CD4-positive, alpha-beta T cell (primary cell): ENCODE results near the gene CCDC83. TPM values are rescaled to one million over a fixed set of nuclear protein-coding genes. Genes with fewer than 3 reads are reported as not detected.

Experiments used
- ATAC-seq: fragments of 200-7000 bp; cut with Tn5 transposase; one replicate; pipeline ENCODE4 v1.10.0; 2022; ENCODE audit warnings: mild to moderate bottlenecking; ENCODE audit not compliant: poor library complexity
- CTCF ChIA-PET: fragments of 350-600 bp; sonication (Branson Sonifier 250); formaldehyde crosslinking; loops from one replicate; lab custom pipeline; 2021; ENCODE audit warnings: antibody characterized with exemption, inconsistent platforms; lab: Charles Lee
- POLR2A ChIA-PET: fragments of 350-600 bp; sonication (Branson Sonifier 250); formaldehyde crosslinking; loops from one replicate; lab custom pipeline; 2021; ENCODE audit warnings: antibody characterized with exemption, inconsistent platforms; lab: Charles Lee
- DNase-seq, 14 experiments: peaks; one replicate each; pipeline ENCODE4 v3.0.0-alpha.2; 2013 to 2020; ENCODE audit warnings: mixed read lengths in 2 of 14
- H3K27ac ChIP-seq, 2 donors: one replicate each; pipeline versions ENCODE4 v1.5.1 to v1.7.0; 2013; ENCODE audit warnings: low read length in 2 of 2, low read depth in 1 of 2, mild to moderate bottlenecking in 1 of 2
- H3K27me3 ChIP-seq, 2 experiments: 1 replicate in 1 of 2; 2 replicates in 1 of 2; pipeline versions ENCODE4 v1.6.1 to v1.7.0; 2013; ENCODE audit warnings: low read length in 2 of 2, control low read depth in 1 of 2, mild to moderate bottlenecking in 1 of 2, moderate library complexity in 1 of 2; ENCODE audit not compliant: insufficient read depth in 2 of 2, control insufficient read depth in 1 of 2
- H3K36me3 ChIP-seq: one replicate; pipeline ENCODE4 v1.6.1; 2013; ENCODE audit warnings: low read length, control low read depth; ENCODE audit not compliant: insufficient read depth
- H3K4me1 ChIP-seq: one replicate; pipeline ENCODE4 v1.6.1; 2013; ENCODE audit warnings: low read length, control low read depth; ENCODE audit not compliant: insufficient read depth
- H3K4me3 ChIP-seq: one replicate; pipeline ENCODE4 v1.5.1; 2013; ENCODE audit warnings: mild to moderate bottlenecking, low read length, moderate library complexity
- H3K9me3 ChIP-seq, 2 experiments: 1 replicate in 1 of 2; 2 replicates in 1 of 2; pipeline versions ENCODE4 v1.6.1 to v1.7.0; 2013; ENCODE audit warnings: low read length in 2 of 2, mild to moderate bottlenecking in 2 of 2, control low read depth in 1 of 2, moderate library complexity in 1 of 2; ENCODE audit not compliant: control insufficient read depth in 1 of 2, insufficient read depth in 1 of 2
- H3K27ac Mint-ChIP-seq: one replicate; pipeline ENCODE4 v1.8.0; 2020; ENCODE audit warnings: mixed read lengths
- H3K27me3 Mint-ChIP-seq: one replicate; pipeline ENCODE4 v1.8.0; 2021; ENCODE audit warnings: mixed read lengths
- H3K36me3 Mint-ChIP-seq: one replicate; pipeline ENCODE4 v1.8.0; 2021; ENCODE audit warnings: low read depth, mixed read lengths
- H3K4me1 Mint-ChIP-seq: one replicate; pipeline ENCODE4 v1.8.0; 2021; ENCODE audit warnings: low read depth, mixed read lengths
- H3K4me3 Mint-ChIP-seq: one replicate; pipeline ENCODE4 v1.8.0; 2020; ENCODE audit warnings: mild to moderate bottlenecking, mixed read lengths
- H3K9me3 Mint-ChIP-seq: one replicate; pipeline ENCODE4 v1.8.0; 2020; ENCODE audit warnings: mixed read lengths
- intact Hi-C, 2 experiments: fragments of 100-400 bp; cut with DNase I in 1 of 2; cut with micrococcal nuclease in 1 of 2; formaldehyde crosslinking; loops; one replicate each; pipeline versions ENCODE4 v1.15.1 to v1.9.0; 2023 to 2025; cut with DNase I, micrococcal nuclease
- total RNA-seq, 174 experiments: library from RNA in 2 of 174; stranded (reverse) in 2 of 174; gene quantifications; one replicate each; pipeline ENCODE4 v1.2.3 and lab custom pipeline; 2021 to 2026
- TF ChIP-seq, protein P1 (sequence below): fragments of 200-600 bp; IDR thresholded peaks from one replicate; pipeline ENCODE4 v1.8.0; 2022; ENCODE audit warnings: antibody characterized with exemption, mild to moderate bottlenecking

Gene CCDC83
- total RNA-seq, 2 experiments from 2014 or later, result not detected

DNA sequence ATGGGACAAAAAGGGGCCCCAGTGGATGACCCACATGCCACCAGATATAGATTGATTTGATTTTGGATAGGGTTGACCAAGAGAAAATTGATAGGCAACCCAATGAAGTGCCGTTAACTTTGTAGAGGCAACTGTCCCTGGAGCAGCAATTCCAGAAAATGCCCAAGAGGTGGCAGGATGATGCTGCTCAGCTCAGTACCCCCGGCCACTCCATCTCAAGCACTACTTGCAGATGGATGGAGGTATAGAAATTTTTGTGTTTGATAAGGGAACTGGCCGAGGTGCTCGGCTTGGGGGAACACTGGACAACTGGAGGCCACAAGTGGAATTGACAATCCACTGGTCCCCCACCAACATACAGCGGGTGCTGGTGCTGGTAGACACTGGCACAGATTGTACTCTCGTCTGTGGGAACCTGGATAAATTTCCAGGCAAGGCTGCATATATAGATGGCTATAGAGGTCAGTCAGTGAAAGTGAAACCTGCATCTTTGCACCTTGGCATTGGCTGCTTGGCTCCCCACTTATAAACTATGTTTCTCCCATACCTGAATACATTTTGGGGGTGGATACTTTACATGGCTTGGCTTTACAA is 86.3 kb downstream of the CCDC83 start:
- CTCF ChIA-PET, result no interaction called here
- intact Hi-C loops, result no loop called here
- POLR2A ChIA-PET, result no interaction called here
- no peak overlapping the region for H3K27ac Mint-ChIP-seq
- no peaks in the 10 kb centered on the region for H3K4me1 Mint-ChIP-seq
- H3K36me3 Mint-ChIP-seq, result no peaks in the 10 kb centered on the region
- peak in 3 of 14 experiments; percentile 20 to 45 (median 24) for DNase-seq
- no peak for ATAC-seq
- H3K9me3 Mint-ChIP-seq, result peaks cover 5% of the 10 kb centered on the region
- H3K27me3 ChIP-seq, result no peaks in the 10 kb centered on the region
- H3K27ac ChIP-seq, result no peak overlapping the region
- no peaks in the 10 kb centered on the region for H3K27me3 Mint-ChIP-seq
- peaks cover 3 to 7% of the 10 kb centered on the region in 2 experiments for H3K9me3 ChIP-seq
- H3K4me1 ChIP-seq, result no peaks in the 10 kb centered on the region
- TF ChIP-seq, protein P1, sequence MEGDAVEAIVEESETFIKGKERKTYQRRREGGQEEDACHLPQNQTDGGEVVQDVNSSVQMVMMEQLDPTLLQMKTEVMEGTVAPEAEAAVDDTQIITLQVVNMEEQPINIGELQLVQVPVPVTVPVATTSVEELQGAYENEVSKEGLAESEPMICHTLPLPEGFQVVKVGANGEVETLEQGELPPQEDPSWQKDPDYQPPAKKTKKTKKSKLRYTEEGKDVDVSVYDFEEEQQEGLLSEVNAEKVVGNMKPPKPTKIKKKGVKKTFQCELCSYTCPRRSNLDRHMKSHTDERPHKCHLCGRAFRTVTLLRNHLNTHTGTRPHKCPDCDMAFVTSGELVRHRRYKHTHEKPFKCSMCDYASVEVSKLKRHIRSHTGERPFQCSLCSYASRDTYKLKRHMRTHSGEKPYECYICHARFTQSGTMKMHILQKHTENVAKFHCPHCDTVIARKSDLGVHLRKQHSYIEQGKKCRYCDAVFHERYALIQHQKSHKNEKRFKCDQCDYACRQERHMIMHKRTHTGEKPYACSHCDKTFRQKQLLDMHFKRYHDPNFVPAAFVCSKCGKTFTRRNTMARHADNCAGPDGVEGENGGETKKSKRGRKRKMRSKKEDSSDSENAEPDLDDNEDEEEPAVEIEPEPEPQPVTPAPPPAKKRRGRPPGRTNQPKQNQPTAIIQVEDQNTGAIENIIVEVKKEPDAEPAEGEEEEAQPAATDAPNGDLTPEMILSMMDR, result no peak
- H3K36me3 ChIP-seq, result no peaks in the 10 kb centered on the region
- no peak overlapping the region for H3K4me3 ChIP-seq
- H3K4me3 Mint-ChIP-seq, result no peak overlapping the region

DNA sequence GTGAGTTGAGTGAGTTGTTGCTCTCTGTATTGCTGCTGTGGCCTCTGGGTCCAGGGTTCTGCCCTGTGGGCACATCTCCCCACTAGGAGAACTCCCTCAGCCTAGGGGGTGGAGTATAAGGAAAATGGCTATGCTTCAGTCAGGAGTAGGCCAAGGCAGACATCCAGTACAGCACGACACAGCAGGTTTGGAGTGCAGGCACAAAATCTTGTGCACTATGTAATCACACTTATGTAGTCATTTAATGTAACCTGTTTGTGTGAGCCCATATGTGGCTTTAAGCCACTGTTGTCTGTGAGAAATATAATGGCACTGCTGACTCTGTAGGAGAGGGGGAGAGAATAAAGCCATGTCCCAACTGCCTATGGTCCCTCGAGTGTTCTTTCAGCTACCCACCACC is 90.1 kb downstream of the CCDC83 start:
- Histone ChIP-seq H3K4me3 (no peak overlapping the region), H3K27ac (no peak overlapping the region), H3K36me3 (no peaks in the 10 kb centered on the region), H3K27me3 (no peaks in the 10 kb centered on the region), H3K9me3 (peaks cover 3 to 10% of the 10 kb centered on the region in 2 experiments), H3K4me1 (no peaks in the 10 kb centered on the region)
- ATAC-seq (no peak), DNase-seq (no peak)
- Mint-ChIP-seq H3K36me3 (no peaks in the 10 kb centered on the region), H3K4me3 (no peak overlapping the region), H3K27ac (no peak overlapping the region), H3K4me1 (no peaks in the 10 kb centered on the region), H3K9me3 (peaks cover 7% of the 10 kb centered on the region), H3K27me3 (no peaks in the 10 kb centered on the region)
- ChIA-PET CTCF (no interaction called here), POLR2A (no interaction called here)
- intact Hi-C loops, result no loop called here
- TF ChIP-seq, protein P1, result no peak

DNA sequence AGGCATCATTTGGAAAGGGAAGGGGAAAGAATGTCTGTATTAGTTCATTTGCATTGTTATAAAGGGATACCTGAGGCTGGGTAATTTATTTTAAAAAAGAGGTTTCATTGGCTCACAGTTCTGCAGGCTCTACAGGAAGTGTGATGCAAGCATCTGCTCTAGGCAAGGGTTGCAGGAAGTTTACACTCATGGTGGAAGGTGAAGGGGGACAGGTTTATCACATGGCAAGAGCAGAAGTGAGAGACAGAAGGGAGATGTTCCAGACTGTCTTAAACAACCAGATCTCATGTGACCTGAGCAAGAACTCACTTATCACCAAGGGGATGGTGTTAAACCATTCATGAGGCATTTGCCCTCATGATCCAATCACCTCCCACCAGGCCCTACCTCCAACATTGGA is 90.6 kb downstream of the CCDC83 start:
- H3K27me3 Mint-ChIP-seq, result no peaks in the 10 kb centered on the region
- H3K4me3 ChIP-seq, result no peak overlapping the region
- intact Hi-C loops, result no loop called here
- H3K9me3 ChIP-seq, result peaks cover 3 to 12% of the 10 kb centered on the region in 2 experiments
- TF ChIP-seq, protein P1, result no peak
- H3K27me3 ChIP-seq, result no peaks in the 10 kb centered on the region
- no peaks in the 10 kb centered on the region for H3K4me1 Mint-ChIP-seq
- H3K27ac Mint-ChIP-seq, result no peak overlapping the region
- ATAC-seq (no peak), DNase-seq (no peak)
- H3K27ac ChIP-seq, result no peak overlapping the region
- H3K9me3 Mint-ChIP-seq, result peaks cover 7% of the 10 kb centered on the region
- ChIA-PET POLR2A (no interaction called here), CTCF (no interaction called here)
- H3K36me3 ChIP-seq, result no peaks in the 10 kb centered on the region
- no peaks in the 10 kb centered on the region for H3K4me1 ChIP-seq
- no peaks in the 10 kb centered on the region for H3K36me3 Mint-ChIP-seq
- no peak overlapping the region for H3K4me3 Mint-ChIP-seq
